RWPE2 (cell line): ENCODE measurements around the gene OR6P1.

Source experiments
- ATAC-seq: fragments of 200-7000 bp; cut with Tn5 transposase; 3 replicates; pipeline ENCODE4 v1.9.1; 2021; ENCODE audit warnings: low read depth
- DNase-seq: peaks from one replicate; pipeline ENCODE4 v3.0.0-alpha.2; 2020; ENCODE audit warnings: low spot score
- H3K27ac ChIP-seq: fragments of 450-650 bp; 2 replicates; pipeline ENCODE4 v1.5.1; 2017; ENCODE audit warnings: mild to moderate bottlenecking; ENCODE audit not compliant: poor library complexity, severe bottlenecking
- H3K27me3 ChIP-seq: fragments of 250-450 bp; sonication (Bioruptor Pico); 2 replicates; pipeline ENCODE4 v1.5.1; 2021; ENCODE audit warnings: mild to moderate bottlenecking, moderate library complexity; ENCODE audit not compliant: insufficient read depth, poor library complexity, severe bottlenecking
- H3K36me3 ChIP-seq: fragments of 250-450 bp; sonication (Bioruptor Pico); 2 replicates; pipeline ENCODE4 v1.5.1; 2020; ENCODE audit warnings: low read depth, mild to moderate bottlenecking, moderate library complexity
- H3K4me1 ChIP-seq: fragments of 250-450 bp; sonication (Bioruptor Pico); 2 replicates; pipeline ENCODE4 v1.5.1; 2021; ENCODE audit warnings: mild to moderate bottlenecking, moderate library complexity; ENCODE audit not compliant: insufficient read depth, poor library complexity, severe bottlenecking
- H3K4me3 ChIP-seq: fragments of 250-450 bp; sonication (Bioruptor Pico); 2 replicates; pipeline ENCODE4 v1.5.1; 2021; ENCODE audit warnings: mild to moderate bottlenecking, moderate library complexity; ENCODE audit not compliant: severe bottlenecking
- H3K9me3 ChIP-seq: fragments of 250-450 bp; sonication (Bioruptor Pico); 2 replicates; pipeline ENCODE4 v1.5.1; 2021; ENCODE audit warnings: mild to moderate bottlenecking, moderate library complexity; ENCODE audit not compliant: severe bottlenecking
- TF ChIP-seq, protein P1 (sequence below): fragments of 450-650 bp; IDR thresholded peaks from one replicate; pipeline ENCODE4 v1.5.1; 2017; ENCODE audit warnings: mild to moderate bottlenecking, moderate library complexity; ENCODE audit not compliant: poor library complexity, severe bottlenecking

OR6P1 gene

DNA sequence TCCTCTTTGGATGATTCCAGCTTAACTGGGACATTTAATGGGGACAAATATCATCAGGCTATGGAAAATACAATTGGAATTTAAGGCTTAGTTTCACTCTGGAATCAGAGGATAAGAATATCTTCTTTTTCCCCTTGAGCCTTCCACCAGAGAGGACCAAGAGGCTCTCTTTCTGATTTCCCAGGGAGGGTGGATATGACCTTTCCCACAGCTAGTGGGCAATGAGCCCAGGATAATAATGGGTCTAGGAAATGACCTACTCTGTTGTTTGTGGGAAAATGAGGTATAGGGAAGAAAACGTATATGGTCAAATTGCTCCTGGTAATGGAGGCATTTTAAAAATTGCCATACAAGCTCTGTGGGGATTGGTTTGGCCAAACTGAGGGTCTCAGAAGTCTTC is 18.1 kb downstream of the OR6P1 start:
- no peak for DNase-seq
- Histone ChIP-seq H3K27ac (no peak overlapping the region), H3K36me3 (no peaks in the 10 kb centered on the region), H3K4me3 (no peak overlapping the region), H3K4me1 (no peaks in the 10 kb centered on the region), H3K9me3 (no peaks in the 10 kb centered on the region), H3K27me3 (peaks cover 12% of the 10 kb centered on the region)
- ATAC-seq: no peak
- TF ChIP-seq, protein P1, sequence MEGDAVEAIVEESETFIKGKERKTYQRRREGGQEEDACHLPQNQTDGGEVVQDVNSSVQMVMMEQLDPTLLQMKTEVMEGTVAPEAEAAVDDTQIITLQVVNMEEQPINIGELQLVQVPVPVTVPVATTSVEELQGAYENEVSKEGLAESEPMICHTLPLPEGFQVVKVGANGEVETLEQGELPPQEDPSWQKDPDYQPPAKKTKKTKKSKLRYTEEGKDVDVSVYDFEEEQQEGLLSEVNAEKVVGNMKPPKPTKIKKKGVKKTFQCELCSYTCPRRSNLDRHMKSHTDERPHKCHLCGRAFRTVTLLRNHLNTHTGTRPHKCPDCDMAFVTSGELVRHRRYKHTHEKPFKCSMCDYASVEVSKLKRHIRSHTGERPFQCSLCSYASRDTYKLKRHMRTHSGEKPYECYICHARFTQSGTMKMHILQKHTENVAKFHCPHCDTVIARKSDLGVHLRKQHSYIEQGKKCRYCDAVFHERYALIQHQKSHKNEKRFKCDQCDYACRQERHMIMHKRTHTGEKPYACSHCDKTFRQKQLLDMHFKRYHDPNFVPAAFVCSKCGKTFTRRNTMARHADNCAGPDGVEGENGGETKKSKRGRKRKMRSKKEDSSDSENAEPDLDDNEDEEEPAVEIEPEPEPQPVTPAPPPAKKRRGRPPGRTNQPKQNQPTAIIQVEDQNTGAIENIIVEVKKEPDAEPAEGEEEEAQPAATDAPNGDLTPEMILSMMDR: no peak

DNA sequence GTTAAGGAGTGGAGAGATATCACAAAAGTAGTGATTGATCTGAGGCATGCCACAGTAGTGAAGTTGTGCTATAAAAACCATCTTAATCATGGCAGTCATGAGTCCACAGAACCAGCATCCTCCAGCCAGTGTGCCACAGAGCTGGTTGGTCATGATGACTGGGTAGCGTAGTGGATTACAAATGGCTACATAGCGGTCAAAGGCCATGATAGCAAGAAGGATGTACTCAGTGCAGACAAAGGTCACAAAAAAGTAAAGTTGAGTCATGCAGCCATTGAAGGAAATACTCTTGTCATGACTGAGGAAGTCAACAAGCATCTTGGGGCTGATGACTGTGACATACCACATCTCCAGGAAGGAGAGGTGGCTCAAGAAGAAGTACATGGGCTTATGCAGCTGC is 22.8 kb downstream of the OR6P1 start:
- Histone ChIP-seq H3K4me1 (no peaks in the 10 kb centered on the region), H3K4me3 (no peak overlapping the region), H3K27me3 (peaks cover 4% of the 10 kb centered on the region), H3K27ac (no peak overlapping the region), H3K9me3 (no peaks in the 10 kb centered on the region), H3K36me3 (no peaks in the 10 kb centered on the region)
- ATAC-seq: no peak
- TF ChIP-seq, protein P1: no peak
- no peak for DNase-seq

DNA sequence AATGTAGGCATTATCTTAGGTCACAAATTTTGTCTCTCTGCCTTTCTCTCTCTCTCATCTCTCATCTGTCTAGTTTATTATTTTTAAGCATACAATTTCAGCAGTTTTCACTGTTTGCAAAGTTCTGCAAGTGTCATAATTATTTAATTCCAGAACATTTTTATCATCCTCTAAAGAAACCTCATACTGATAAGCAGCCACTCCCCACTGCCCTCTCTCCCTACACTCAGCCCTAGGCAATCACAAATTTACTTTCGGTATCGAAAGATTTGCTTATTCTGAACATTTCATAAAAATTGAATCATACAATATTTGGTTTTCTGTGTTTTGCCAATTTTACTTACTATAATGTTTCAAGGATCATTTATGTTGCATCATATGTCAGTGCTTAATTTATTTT is 32.8 kb downstream of the OR6P1 start:
- no peaks in the 10 kb centered on the region for H3K9me3 ChIP-seq
- no peak overlapping the region for H3K27ac ChIP-seq
- H3K4me3 ChIP-seq: no peak overlapping the region
- H3K4me1 ChIP-seq: no peaks in the 10 kb centered on the region
- no peaks in the 10 kb centered on the region for H3K36me3 ChIP-seq
- no peak for ATAC-seq
- TF ChIP-seq, protein P1: no peak
- no peak for DNase-seq
- H3K27me3 ChIP-seq: peaks cover 7% of the 10 kb centered on the region

DNA sequence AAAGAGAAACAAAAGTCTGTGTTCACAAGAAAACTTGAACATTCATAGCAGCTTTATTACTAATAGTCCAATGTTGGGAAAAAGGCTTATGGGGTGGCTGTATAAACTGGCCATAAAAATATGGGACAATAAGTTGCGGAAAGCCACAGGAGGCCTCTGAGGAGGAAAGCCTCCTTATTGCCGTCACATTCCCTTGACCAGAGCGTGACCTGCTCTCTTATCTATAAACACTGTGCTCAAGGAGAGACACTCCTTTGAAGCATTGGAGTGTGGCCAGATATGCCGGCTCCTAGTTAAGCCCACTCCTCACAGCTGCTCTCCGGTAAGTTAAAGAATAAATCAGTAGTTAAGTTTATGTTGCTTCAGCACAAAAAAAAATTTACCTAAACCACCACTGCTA is 35.9 kb downstream of the OR6P1 start:
- Histone ChIP-seq H3K36me3 (no peaks in the 10 kb centered on the region), H3K9me3 (no peaks in the 10 kb centered on the region), H3K4me1 (no peaks in the 10 kb centered on the region), H3K4me3 (no peak overlapping the region), H3K27ac (no peak overlapping the region), H3K27me3 (peaks cover 7% of the 10 kb centered on the region)
- no peak for DNase-seq
- no peak for ATAC-seq
- TF ChIP-seq, protein P1: no peak

DNA sequence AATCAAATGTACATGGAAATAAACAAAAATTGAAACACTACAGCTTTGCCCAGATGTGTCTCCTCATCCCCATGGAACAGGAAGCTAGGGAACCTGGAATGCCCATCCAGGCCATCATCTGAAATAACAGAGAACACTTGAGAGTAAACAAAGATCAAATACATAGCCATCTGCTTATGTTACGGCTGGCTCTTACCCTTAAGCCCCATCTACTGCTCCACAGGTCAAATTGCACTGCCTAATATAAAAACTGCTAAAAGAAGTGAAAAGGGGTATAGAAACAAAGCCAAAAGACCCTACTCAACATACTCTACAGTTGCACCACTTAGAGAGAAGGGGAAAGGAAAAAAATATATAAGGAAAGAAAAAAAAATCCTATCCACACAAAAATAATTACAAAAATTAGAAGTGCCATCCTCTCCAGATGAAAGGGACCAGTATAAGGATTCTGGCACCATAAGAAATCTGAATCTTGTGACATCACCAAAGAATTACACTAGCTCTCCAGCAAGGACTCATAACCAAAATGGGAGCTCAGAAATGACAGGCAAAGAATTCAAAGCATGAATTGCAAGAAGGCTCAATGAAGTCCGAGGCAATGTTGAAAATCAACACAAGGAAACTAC is 43.1 kb downstream of the OR6P1 start:
- no peaks in the 10 kb centered on the region for H3K9me3 ChIP-seq
- TF ChIP-seq, protein P1: peak; percentile 82
- ATAC-seq (peak; percentile 42; the same call in 1 of the 3 replicates), DNase-seq (no peak)
- no peaks in the 10 kb centered on the region for H3K27me3 ChIP-seq
- no peaks in the 10 kb centered on the region for H3K4me1 ChIP-seq
- no peak overlapping the region for H3K4me3 ChIP-seq
- no peaks in the 10 kb centered on the region for H3K36me3 ChIP-seq
- H3K27ac ChIP-seq: no peak overlapping the region
